K562 (cell line): ENCODE measurements around the gene PARP11. TPM values are rescaled to one million over a fixed set of nuclear protein-coding genes. Genes with fewer than 3 reads are reported as not detected.

Experiments
- ATAC-seq: fragments of 200-7000 bp; cut with Tn5 transposase; 3 replicates; pipeline ENCODE4 v1.9.1; 2020; ENCODE audit warnings: moderate library complexity
- BruUV-seq: library from RNA; stranded (reverse); fragments of 400-500 nt; replicated peaks from 2 replicates; lab custom pipeline; 2021; lab: Mats Ljungman, UMichigan
- CTCF ChIA-PET: fragments of 300-600 bp; formaldehyde crosslinking; extraction: SDS; loops from one replicate; lab custom pipeline; 2021; ENCODE audit warnings: low intra/inter-chr PET ratio; lab: Yijun Ruan, JAX
- POLR2A ChIA-PET: fragments of 300-600, 350-650 bp; sonication (Branson Sonifier 250); formaldehyde crosslinking; extraction: SDS; loops from one replicate; lab custom pipeline; 2021; ENCODE audit warnings: antibody characterized with exemption, inconsistent platforms; lab: Yijun Ruan, JAX
- DNase-seq, 4 experiments: peaks; one replicate each; pipeline versions ENCODE4 v3.0.0 to v3.0.0-alpha.2; 2011 to 2018; ENCODE audit warnings: low spot score in 3 of 4, mixed read lengths in 3 of 4; ENCODE audit errors: extremely low read depth in 1 of 4
- FAIRE-seq: peaks from 2 replicates; lab custom pipeline; 2011; peaks lifted over from hg19 to GRCh38; lab: Jason Lieb, UNC
- H2AFZ ChIP-seq: 2 replicates; pipeline ENCODE4 v1.6.0; 2011; ENCODE audit warnings: low read depth, low read length, control low read depth, inconsistent platforms
- H3K27ac ChIP-seq: fragments of 200-600 bp; 3 replicates; pipeline ENCODE4 v1.8.0; 2011; ENCODE audit warnings: low read depth, mild to moderate bottlenecking, control low read depth, inconsistent platforms, low read length, moderate library complexity, mixed read lengths; ENCODE audit errors: extremely low read depth
- H3K27me3 ChIP-seq, 2 experiments: fragments of 300-600 bp in 1 of 2; 2 replicates in 1 of 2; 3 replicates in 1 of 2; pipeline versions ENCODE4 v1.6.0 to v1.8.0; 2011; ENCODE audit warnings: inconsistent platforms in 2 of 2, low read length in 2 of 2, mild to moderate bottlenecking in 1 of 2, mixed read lengths in 1 of 2, moderate library complexity in 1 of 2; ENCODE audit not compliant: control insufficient read depth in 2 of 2, insufficient read depth in 2 of 2
- H3K36me3 ChIP-seq: fragments of 300-600 bp; 3 replicates; pipeline ENCODE4 v1.8.0; 2011; ENCODE audit warnings: mild to moderate bottlenecking, low read length, inconsistent platforms; ENCODE audit not compliant: control insufficient read depth, insufficient read depth
- H3K4me1 ChIP-seq, 2 experiments: fragments of 200-600 bp in 1 of 2; replicated peaks in 1 of 2; 2 replicates in 1 of 2; 3 replicates in 1 of 2; pipeline versions ENCODE4 v1.5.1 to v1.8.0; 2011; ENCODE audit warnings: inconsistent platforms in 2 of 2, low read length in 2 of 2, mild to moderate bottlenecking in 1 of 2, mixed read lengths in 1 of 2, moderate library complexity in 1 of 2; ENCODE audit not compliant: control insufficient read depth in 2 of 2, insufficient read depth in 2 of 2
- H3K4me2 ChIP-seq: 2 replicates; pipeline ENCODE4 v1.6.1; 2011; ENCODE audit warnings: low read length, control low read depth, inconsistent platforms, mixed read lengths; ENCODE audit not compliant: insufficient read depth
- H3K4me3 ChIP-seq: fragments of 200-600 bp; sonication (generic), shearing (Covaris generic); 2 replicates; pipeline ENCODE4 v1.5.1; 2016; ENCODE audit warnings: control low read depth, inconsistent platforms
- H3K79me2 ChIP-seq: fragments of 200-600 bp; 3 replicates; pipeline ENCODE4 v1.8.0; 2011; ENCODE audit warnings: low read length, inconsistent platforms; ENCODE audit not compliant: control insufficient read depth, insufficient read depth
- H3K9ac ChIP-seq, 2 experiments: 2 replicates each; pipeline versions ENCODE4 v1.6.0 to v1.6.1; 2011; ENCODE audit warnings: low read depth in 2 of 2, low read length in 2 of 2, control low read depth in 1 of 2, inconsistent platforms in 1 of 2, mild to moderate bottlenecking in 1 of 2, mixed read lengths in 1 of 2; ENCODE audit not compliant: insufficient read depth in 1 of 2
- H3K9me1 ChIP-seq: one replicate; pipeline ENCODE4 v1.6.0; 2011; ENCODE audit warnings: inconsistent platforms, mild to moderate bottlenecking, low read length, moderate library complexity; ENCODE audit not compliant: control insufficient read depth, insufficient read depth
- H3K9me3 ChIP-seq: replicated peaks from 2 replicates; pipeline ENCODE4 v1.5.1; 2011; ENCODE audit warnings: low read depth, low read length, inconsistent platforms; ENCODE audit not compliant: control insufficient read depth, insufficient read depth
- H4K20me1 ChIP-seq: replicated peaks from 2 replicates; pipeline ENCODE4 v1.6.1; 2011; ENCODE audit warnings: low read length, inconsistent platforms, mixed read lengths; ENCODE audit not compliant: control insufficient read depth, insufficient read depth
- ATF2 ChIP-seq: sonication (generic); formaldehyde crosslinking; IDR thresholded peaks from 2 replicates; pipeline ENCODE4 v1.8.1; 2022; ENCODE audit warnings: missing genetic modification reagents
- ATF3 ChIP-seq, 2 experiments: fragments of 450-650 bp in 1 of 2; sonication (generic) in 1 of 2; formaldehyde crosslinking in 1 of 2; IDR thresholded peaks in 1 of 2; conservative IDR thresholded peaks in 1 of 2; 2 replicates each; pipeline versions ENCODE4 v1.6.1 to v1.8.1; 2016 to 2023; ENCODE audit warnings: mild to moderate bottlenecking in 2 of 2, moderate library complexity in 2 of 2, inconsistent platforms in 1 of 2, missing genetic modification reagents in 1 of 2
- CCNT2 ChIP-seq: IDR thresholded peaks from 2 replicates; pipeline ENCODE4 v1.6.1; 2011; ENCODE audit warnings: borderline replicate concordance, low read depth, mild to moderate bottlenecking, moderate library complexity, mixed read lengths, low read length; ENCODE audit not compliant: insufficient read length; ENCODE audit errors: extremely low read depth
- CEBPG ChIP-seq, 3 experiments: fragments of 200-800 bp in 1 of 3; sonication (Bioruptor generic) in 1 of 3; sonication (generic) in 1 of 3; formaldehyde crosslinking in 1 of 3; IDR thresholded peaks in 2 of 3; conservative IDR thresholded peaks in 1 of 3; 2 replicates each; pipeline versions ENCODE4 v1.6.1 to v1.8.0; 2016 to 2022; ENCODE audit warnings: missing compliant biosample characterization in 2 of 3, missing genetic modification characterization in 2 of 3, mild to moderate bottlenecking in 1 of 3, missing genetic modification reagents in 1 of 3
- CREM ChIP-seq: IDR thresholded peaks from 2 replicates; pipeline ENCODE4 v1.6.1; 2014; ENCODE audit warnings: antibody characterized with exemption, low read depth
- CTBP1 ChIP-seq: fragments of 450-650 bp; IDR thresholded peaks from 2 replicates; pipeline ENCODE4 v1.6.1; 2016; ENCODE audit warnings: borderline replicate concordance
- FOXJ3 ChIP-seq: sonication (generic); formaldehyde crosslinking; IDR thresholded peaks from 2 replicates; pipeline ENCODE4 v1.4.0; 2020; ENCODE audit warnings: mild to moderate bottlenecking, missing genetic modification reagents
- MCM7 ChIP-seq, 2 experiments: fragments of 450-650 bp; IDR thresholded peaks; 2 replicates each; pipeline ENCODE4 v1.6.1; 2016 to 2018
- TEAD1 ChIP-seq, 2 experiments: fragments of 450-650 bp in 1 of 2; sonication (generic) in 1 of 2; formaldehyde crosslinking; IDR thresholded peaks; 2 replicates each; pipeline versions ENCODE4 v1.4.0 to v1.8.0; 2020 to 2022; ENCODE audit warnings: mild to moderate bottlenecking in 2 of 2, missing genetic modification reagents in 1 of 2
- ZNF232 ChIP-seq: sonication (generic); formaldehyde crosslinking; IDR thresholded peaks from 2 replicates; pipeline ENCODE4 v1.8.0; 2022; ENCODE audit warnings: mild to moderate bottlenecking, missing genetic modification reagents
- ZNF707 ChIP-seq: fragments of 250-450 bp; sonication (Bioruptor Pico); conservative IDR thresholded peaks from 2 replicates; pipeline ENCODE4 v1.8.0; 2022; ENCODE audit warnings: inconsistent platforms, mild to moderate bottlenecking, moderate library complexity
- WGBS: fragments of 100-300 bp; shearing (Covaris generic); methylation state at CpG from one replicate; pipeline ENCODE4 v1.1.6; 2016; ENCODE audit warnings: low coverage, mixed read lengths; ENCODE audit not compliant: insufficient coverage; ENCODE audit errors: missing lambda C conversion rate; 5-methylcytosine and 5-hydroxymethylcytosine counted together
- in situ Hi-C: fragments of 300-500 bp; cut with MboI; formaldehyde crosslinking; loops from 4 replicates; pipeline ENCODE4 v1.15.0; 2018; ENCODE audit warnings: inconsistent platforms, mixed read lengths
- intact Hi-C: fragments of 100-400 bp; cut with micrococcal nuclease; formaldehyde crosslinking; loops from 2 replicates; pipeline ENCODE4 v1.14.2; 2022
- polyA plus RNA-seq, 8 experiments: library from polyadenylated mRNA; depleted of rRNA in 4 of 8; stranded (reverse) in 5 of 8; unstranded in 3 of 8; fragments of >200 nt; fragmentation: Nextera tagmentation in 2 of 8; fragmentation: Illumina TruSeq in 1 of 8; extraction: Ambion mirVana in 2 of 8; extraction: Trizol in 1 of 8; gene quantifications; 2 replicates each; pipeline versions ENCODE4 v1.2.1 to v1.2.3, GENCODE V29; 2011 to 2014; ENCODE audit warnings: inconsistent platforms in 1 of 8, missing spikeins in 1 of 8
- total RNA-seq, 7 experiments: library from RNA; depleted of rRNA in 6 of 7; stranded (reverse); fragments of >200 nt in 6 of 7; fragmentation: Illumina TruSeq in 2 of 7; extraction: Trizol in 2 of 7; gene quantifications; 2 replicates each; pipeline versions ENCODE4 v1.2.1 to v1.2.3, GENCODE V29; 2011 to 2021; ENCODE audit warnings: low replicate concordance in 1 of 7
- TF ChIP-seq, protein P1 (sequence below): fragments of 250-450 bp; sonication (Bioruptor Pico); IDR thresholded peaks from 2 replicates; pipeline ENCODE4 v1.8.0; 2022; ENCODE audit warnings: inconsistent platforms
- TF ChIP-seq, protein P2 (sequence below): sonication (generic); formaldehyde crosslinking; IDR thresholded peaks from 2 replicates; pipeline ENCODE4 v1.8.1; 2023; ENCODE audit warnings: mild to moderate bottlenecking, missing genetic modification reagents

PARP11 gene
- total and polyA plus RNA-seq, 9 of the 15 experiments (the other 6 are each of a cell fraction or from before 2014, with no cell fraction given): 0.40 to 2.5 (median 1.4) TPM

DNA sequence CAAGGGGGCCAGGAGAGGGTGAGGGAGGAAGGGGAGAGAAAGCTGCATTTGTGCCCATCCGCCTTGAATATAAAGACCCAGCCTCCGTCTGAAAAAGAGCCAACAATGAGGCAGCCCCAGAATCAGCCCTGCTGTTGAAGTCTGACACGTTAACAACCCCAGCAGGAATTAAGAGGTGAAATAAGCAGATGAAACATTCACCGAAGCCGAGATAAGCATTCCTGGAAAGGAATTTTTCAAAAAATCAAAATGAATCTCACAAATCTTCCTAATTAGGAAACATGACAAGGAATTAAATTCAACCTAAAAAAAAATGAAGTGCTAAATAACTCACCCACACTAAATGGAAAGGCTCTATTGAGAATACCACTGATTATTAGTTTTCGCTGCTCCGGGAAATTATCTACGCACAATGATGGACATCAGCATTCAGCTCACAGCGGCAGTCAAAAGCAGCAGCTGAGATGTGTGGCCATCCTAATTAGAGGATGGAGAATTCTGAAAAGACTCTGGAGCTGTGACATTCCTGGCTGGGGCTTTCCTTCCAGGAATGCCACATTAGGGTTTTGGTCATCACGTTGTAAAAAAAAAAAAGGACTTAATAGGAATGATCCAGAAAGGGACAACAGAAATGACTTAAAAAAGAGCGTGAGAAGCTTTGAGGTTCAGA lies 8.2 kb upstream of the PARP11 start:
- no peaks in the 10 kb centered on the region for H4K20me1 ChIP-seq
- in situ Hi-C loops (loop anchor here (25.0 kb wide), 1 partner anchor 406 kb away; no protein-coding TSS in a partner anchor), intact Hi-C loops (no loop called here)
- no peak overlapping the region for H2AFZ ChIP-seq
- no peaks in the 10 kb centered on the region for H3K4me1 ChIP-seq
- WGBS: 9% methylated on average over 9 of the region's 11 CpGs
- no peak overlapping the region for H3K4me2 ChIP-seq
- POLR2A ChIA-PET: no interaction called here
- no peaks in the 10 kb centered on the region; a peak in 1 of 5 replicates for H3K27me3 ChIP-seq
- H3K9me3 ChIP-seq: no peaks in the 10 kb centered on the region
- H3K79me2 ChIP-seq: no peaks in the 10 kb centered on the region
- CTCF ChIA-PET: no interaction called here
- BruUV-seq: no TSS peak
- no peak overlapping the region for H3K9ac ChIP-seq
- H3K27ac ChIP-seq: no peak overlapping the region
- no peak overlapping the region for H3K4me3 ChIP-seq
- DNase-seq: no peak
- no peak for FAIRE-seq
- ATAC-seq: no peak
- no peaks in the 10 kb centered on the region for H3K9me1 ChIP-seq
- H3K36me3 ChIP-seq: no peaks in the 10 kb centered on the region
- TF ChIP-seq TEAD1 (CRISPR knock-in tag; IDR thresholded peaks at IDR 0.05) (no peak), ZNF232 (CRISPR knock-in tag) (no peak), CTBP1 (no peak), ZNF707 (no peak), CREM (no peak), ATF2 (CRISPR knock-in tag) (no peak), MCM7 (IDR thresholded peaks at IDR 0.05) (no peak), FOXJ3 (CRISPR knock-in tag) (no peak), CEBPG (CRISPR knock-in tag; IDR thresholded peaks at IDR 0.05) (no peak), CEBPG (tag; conservative IDR thresholded peaks at IDR 0.05 in 1 of 2, IDR thresholded peaks at IDR 0.05 in 1 of 2) (no peak), ATF3 (IDR thresholded peaks at IDR 0.05) (no peak), ATF3 (CRISPR knock-in tag; conservative IDR thresholded peaks at IDR 0.05) (no peak), CCNT2 (no peak)
- TF ChIP-seq, protein P1, sequence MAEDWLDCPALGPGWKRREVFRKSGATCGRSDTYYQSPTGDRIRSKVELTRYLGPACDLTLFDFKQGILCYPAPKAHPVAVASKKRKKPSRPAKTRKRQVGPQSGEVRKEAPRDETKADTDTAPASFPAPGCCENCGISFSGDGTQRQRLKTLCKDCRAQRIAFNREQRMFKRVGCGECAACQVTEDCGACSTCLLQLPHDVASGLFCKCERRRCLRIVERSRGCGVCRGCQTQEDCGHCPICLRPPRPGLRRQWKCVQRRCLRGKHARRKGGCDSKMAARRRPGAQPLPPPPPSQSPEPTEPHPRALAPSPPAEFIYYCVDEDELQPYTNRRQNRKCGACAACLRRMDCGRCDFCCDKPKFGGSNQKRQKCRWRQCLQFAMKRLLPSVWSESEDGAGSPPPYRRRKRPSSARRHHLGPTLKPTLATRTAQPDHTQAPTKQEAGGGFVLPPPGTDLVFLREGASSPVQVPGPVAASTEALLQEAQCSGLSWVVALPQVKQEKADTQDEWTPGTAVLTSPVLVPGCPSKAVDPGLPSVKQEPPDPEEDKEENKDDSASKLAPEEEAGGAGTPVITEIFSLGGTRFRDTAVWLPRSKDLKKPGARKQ (CRISPR knock-in tag): no peak
- TF ChIP-seq, protein P2, sequence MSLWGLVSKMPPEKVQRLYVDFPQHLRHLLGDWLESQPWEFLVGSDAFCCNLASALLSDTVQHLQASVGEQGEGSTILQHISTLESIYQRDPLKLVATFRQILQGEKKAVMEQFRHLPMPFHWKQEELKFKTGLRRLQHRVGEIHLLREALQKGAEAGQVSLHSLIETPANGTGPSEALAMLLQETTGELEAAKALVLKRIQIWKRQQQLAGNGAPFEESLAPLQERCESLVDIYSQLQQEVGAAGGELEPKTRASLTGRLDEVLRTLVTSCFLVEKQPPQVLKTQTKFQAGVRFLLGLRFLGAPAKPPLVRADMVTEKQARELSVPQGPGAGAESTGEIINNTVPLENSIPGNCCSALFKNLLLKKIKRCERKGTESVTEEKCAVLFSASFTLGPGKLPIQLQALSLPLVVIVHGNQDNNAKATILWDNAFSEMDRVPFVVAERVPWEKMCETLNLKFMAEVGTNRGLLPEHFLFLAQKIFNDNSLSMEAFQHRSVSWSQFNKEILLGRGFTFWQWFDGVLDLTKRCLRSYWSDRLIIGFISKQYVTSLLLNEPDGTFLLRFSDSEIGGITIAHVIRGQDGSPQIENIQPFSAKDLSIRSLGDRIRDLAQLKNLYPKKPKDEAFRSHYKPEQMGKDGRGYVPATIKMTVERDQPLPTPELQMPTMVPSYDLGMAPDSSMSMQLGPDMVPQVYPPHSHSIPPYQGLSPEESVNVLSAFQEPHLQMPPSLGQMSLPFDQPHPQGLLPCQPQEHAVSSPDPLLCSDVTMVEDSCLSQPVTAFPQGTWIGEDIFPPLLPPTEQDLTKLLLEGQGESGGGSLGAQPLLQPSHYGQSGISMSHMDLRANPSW (CRISPR knock-in tag): no peak
